B cell (primary cell): Measurements from ENCODE around the gene HDHD2. TPM values are rescaled to one million over a fixed set of nuclear protein-coding genes. Genes with fewer than 3 reads are reported as not detected.

Experiments
- ATAC-seq: fragments of 200-7000 bp; cut with Tn5 transposase; one replicate; pipeline ENCODE4 v1.10.0; 2021; ENCODE audit warnings: low read depth, mild to moderate bottlenecking, moderate number of reproducible peaks, moderate library complexity
- CTCF ChIA-PET: fragments of 350-600 bp; sonication (Branson Sonifier 250); formaldehyde crosslinking; loops from one replicate; lab custom pipeline; 2021; ENCODE audit warnings: antibody characterized with exemption, inconsistent platforms; lab: Charles Lee
- POLR2A ChIA-PET: fragments of 350-600 bp; sonication (Branson Sonifier 250); formaldehyde crosslinking; loops from one replicate; lab custom pipeline; 2021; ENCODE audit warnings: antibody characterized with exemption; lab: Charles Lee
- DNase-seq: peaks from one replicate; pipeline ENCODE4 v3.0.0; 2013
- H2AFZ ChIP-seq: 2 replicates; pipeline ENCODE4 v1.6.1; 2012; ENCODE audit warnings: mild to moderate bottlenecking, low read depth, low read length; ENCODE audit not compliant: insufficient read depth, poor library complexity, severe bottlenecking
- H3K27ac ChIP-seq, 2 donors: 1 replicate in 1 of 2; 2 replicates in 1 of 2; pipeline ENCODE4 v1.5.1; 2012 to 2013; ENCODE audit warnings: low read length in 2 of 2, mild to moderate bottlenecking in 2 of 2, moderate library complexity in 1 of 2
- H3K27me3 ChIP-seq, 4 experiments: fragments of 200-600 bp in 1 of 4; sonication (generic) in 1 of 4; replicated peaks in 1 of 4; 1 replicate in 2 of 4; 2 replicates in 2 of 4; pipeline versions ENCODE4 v1.6.1 to v1.7.0; 2013 to 2016; ENCODE audit warnings: low read length in 3 of 4, mild to moderate bottlenecking in 2 of 4, mixed read lengths in 1 of 4, moderate library complexity in 1 of 4; ENCODE audit not compliant: insufficient read depth in 4 of 4, control insufficient read depth in 3 of 4; ENCODE audit errors: control extremely low read depth in 1 of 4
- H3K36me3 ChIP-seq, 2 experiments: replicated peaks in 1 of 2; 1 replicate in 1 of 2; 2 replicates in 1 of 2; pipeline versions ENCODE4 v1.6.1 to v1.7.1; 2013; ENCODE audit warnings: low read length in 1 of 2; ENCODE audit not compliant: insufficient read depth in 2 of 2, control insufficient read depth in 1 of 2; ENCODE audit errors: control extremely low read depth in 1 of 2, extremely low read depth in 1 of 2
- H3K4me1 ChIP-seq, 2 donors: fragments of 200-600 bp in 1 of 2; sonication (generic) in 1 of 2; 1 replicate in 1 of 2; 2 replicates in 1 of 2; pipeline versions ENCODE4 v1.5.1 to v1.6.1; 2013 to 2017; ENCODE audit warnings: low read length in 2 of 2; ENCODE audit not compliant: control insufficient read depth in 2 of 2, insufficient read depth in 2 of 2
- H3K4me2 ChIP-seq: replicated peaks from 2 replicates; pipeline ENCODE3; 2012; ENCODE audit warnings: mild to moderate bottlenecking, low read depth, low read length; ENCODE audit not compliant: poor library complexity, severe bottlenecking
- H3K4me3 ChIP-seq, 5 experiments: fragments of 200-600 bp in 1 of 5; sonication (generic) in 1 of 5; 1 replicate in 3 of 5; 2 replicates in 2 of 5; pipeline versions ENCODE4 v1.5.1 to v1.7.0; 2011 to 2016; ENCODE audit warnings: low read length in 4 of 5, mild to moderate bottlenecking in 4 of 5, low read depth in 2 of 5, control low read depth in 1 of 5, moderate library complexity in 1 of 5; ENCODE audit not compliant: insufficient read depth in 1 of 5; ENCODE audit errors: control extremely low read depth in 1 of 5, extremely low read depth in 1 of 5
- H3K79me2 ChIP-seq: fragments of 200-600 bp; sonication (generic); one replicate; pipeline ENCODE4 v1.6.0; 2016; ENCODE audit warnings: low read length; ENCODE audit not compliant: control insufficient read depth, insufficient read depth
- H3K9ac ChIP-seq: fragments of 200-600 bp; sonication (generic); 2 replicates; pipeline ENCODE4 v1.6.1; 2017; ENCODE audit warnings: mild to moderate bottlenecking, low read length, moderate library complexity
- H3K9me3 ChIP-seq, 3 donors: one replicate each; pipeline versions ENCODE4 v1.6.1 to v1.7.1; 2013; ENCODE audit warnings: low read length in 2 of 3; ENCODE audit not compliant: control insufficient read depth in 2 of 3, insufficient read depth in 1 of 3; ENCODE audit errors: control extremely low read depth in 1 of 3
- H4K20me1 ChIP-seq: 2 replicates; pipeline ENCODE4 v1.6.0; 2012; ENCODE audit warnings: mild to moderate bottlenecking, low read length; ENCODE audit not compliant: insufficient read depth, control insufficient read depth, poor library complexity, severe bottlenecking
- H3K27ac Mint-ChIP-seq: one replicate; pipeline ENCODE4 v1.8.0; 2021; ENCODE audit warnings: mixed read lengths
- H3K27me3 Mint-ChIP-seq: one replicate; pipeline ENCODE4 v1.8.0; 2021; ENCODE audit warnings: mixed read lengths
- H3K4me1 Mint-ChIP-seq: one replicate; pipeline ENCODE4 v1.8.0; 2021; ENCODE audit warnings: mixed read lengths
- H3K4me3 Mint-ChIP-seq: one replicate; pipeline ENCODE4 v1.8.0; 2021; ENCODE audit warnings: mixed read lengths
- H3K9me3 Mint-ChIP-seq: one replicate; pipeline ENCODE4 v1.8.0; 2022; ENCODE audit warnings: mixed read lengths; ENCODE audit not compliant: insufficient read depth
- EZH2 ChIP-seq: IDR thresholded peaks from 2 replicates; pipeline ENCODE4 v1.6.1; 2012; ENCODE audit warnings: borderline replicate concordance, low read depth, mild to moderate bottlenecking, moderate library complexity, low read length; ENCODE audit not compliant: insufficient read depth, poor library complexity, severe bottlenecking
- WGBS: methylation state at CpG from one replicate; pipeline ENCODE4 v1.1.5; 2013; ENCODE audit warnings: missing lambda C conversion rate; ENCODE audit not compliant: insufficient coverage; 5-methylcytosine and 5-hydroxymethylcytosine counted together
- intact Hi-C: fragments of 100-400 bp; cut with micrococcal nuclease; formaldehyde crosslinking; loops from one replicate; pipeline ENCODE4 v1.10.0; 2022
- polyA plus RNA-seq: library from polyadenylated mRNA; depleted of rRNA; stranded (reverse); fragments of >200 nt; gene quantifications from 2 replicates; pipeline ENCODE4 v1.2.3, GENCODE V29; 2012
- total RNA-seq, 2 donors: library from RNA; stranded (reverse); fragments of 120-200 nt in 1 of 2; gene quantifications; 1 replicate in 1 of 2; 2 replicates in 1 of 2; pipeline versions ENCODE4 v1.2.3 to v1.2.4, GENCODE V29; 2013 to 2022
- TF ChIP-seq, protein P1 (sequence below): fragments of 200-600 bp; IDR thresholded peaks from one replicate; pipeline ENCODE4 v1.8.0; 2022; ENCODE audit warnings: antibody characterized with exemption, mild to moderate bottlenecking

Gene HDHD2
- total and polyA plus RNA-seq, 2 donors (not counting 1 experiment from before 2014, with no cell fraction given) = 7.3 to 45.5 TPM

DNA sequence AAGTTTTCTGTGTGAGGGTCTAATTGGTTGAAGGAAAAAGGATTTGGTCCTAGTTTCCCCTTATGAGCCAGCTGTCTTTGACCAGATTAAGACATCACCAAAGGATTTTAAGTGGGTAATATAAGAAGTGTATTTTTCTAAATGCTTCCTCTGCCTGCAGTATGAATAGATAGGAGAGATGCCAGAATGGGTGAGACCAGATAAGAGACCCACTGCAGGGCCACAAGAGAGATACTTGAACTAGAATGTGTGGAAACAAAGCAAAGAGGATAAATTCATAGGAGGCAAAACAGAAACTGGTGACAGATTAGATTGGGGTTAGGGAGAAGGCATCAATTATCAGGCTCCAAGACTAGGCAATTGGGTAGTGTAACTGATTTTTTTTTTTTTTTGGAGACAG is 1.1 kb upstream of the HDHD2 start:
- Mint-ChIP-seq H3K4me1 (peaks cover 32% of the 10 kb centered on the region), H3K27me3 (no peaks in the 10 kb centered on the region), H3K4me3 (peak overlapping the region; percentile 95), H3K9me3 (no peaks in the 10 kb centered on the region), H3K27ac (peak overlapping the region; percentile 92)
- peaks cover 2 to 7% of the 10 kb centered on the region in 2 experiments for H3K36me3 ChIP-seq
- DNase-seq = no peak
- peaks cover 31% of the 10 kb centered on the region for H3K79me2 ChIP-seq
- H3K27me3 ChIP-seq = no peaks in the 10 kb centered on the region
- peak overlapping the region; percentile 98 for H2AFZ ChIP-seq
- no peak for ATAC-seq
- peaks cover 5% of the 10 kb centered on the region for H4K20me1 ChIP-seq
- TF ChIP-seq EZH2 = no peak
- TF ChIP-seq, protein P1, sequence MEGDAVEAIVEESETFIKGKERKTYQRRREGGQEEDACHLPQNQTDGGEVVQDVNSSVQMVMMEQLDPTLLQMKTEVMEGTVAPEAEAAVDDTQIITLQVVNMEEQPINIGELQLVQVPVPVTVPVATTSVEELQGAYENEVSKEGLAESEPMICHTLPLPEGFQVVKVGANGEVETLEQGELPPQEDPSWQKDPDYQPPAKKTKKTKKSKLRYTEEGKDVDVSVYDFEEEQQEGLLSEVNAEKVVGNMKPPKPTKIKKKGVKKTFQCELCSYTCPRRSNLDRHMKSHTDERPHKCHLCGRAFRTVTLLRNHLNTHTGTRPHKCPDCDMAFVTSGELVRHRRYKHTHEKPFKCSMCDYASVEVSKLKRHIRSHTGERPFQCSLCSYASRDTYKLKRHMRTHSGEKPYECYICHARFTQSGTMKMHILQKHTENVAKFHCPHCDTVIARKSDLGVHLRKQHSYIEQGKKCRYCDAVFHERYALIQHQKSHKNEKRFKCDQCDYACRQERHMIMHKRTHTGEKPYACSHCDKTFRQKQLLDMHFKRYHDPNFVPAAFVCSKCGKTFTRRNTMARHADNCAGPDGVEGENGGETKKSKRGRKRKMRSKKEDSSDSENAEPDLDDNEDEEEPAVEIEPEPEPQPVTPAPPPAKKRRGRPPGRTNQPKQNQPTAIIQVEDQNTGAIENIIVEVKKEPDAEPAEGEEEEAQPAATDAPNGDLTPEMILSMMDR = no peak
- H3K4me3 ChIP-seq = peak overlapping the region in 1 of 5 experiments; percentile 97
- H3K4me2 ChIP-seq = peak overlapping the region; percentile 83
- peaks cover 0 to 4% (median 0%) of the 10 kb centered on the region in 3 donors for H3K9me3 ChIP-seq
- CTCF ChIA-PET = no interaction called here
- H3K27ac ChIP-seq = peak overlapping the region in 1 of 2 donors; percentile 89
- intact Hi-C loops = loop anchor here (10.0 kb wide), 2 partner anchors 783 to 1047 kb away; partner anchors contain the start of genes HAUS1 and SMAD2
- H3K9ac ChIP-seq = peak overlapping the region; percentile 85
- peaks cover 14 to 15% of the 10 kb centered on the region in 2 donors for H3K4me1 ChIP-seq
- POLR2A ChIA-PET = no interaction called here

DNA sequence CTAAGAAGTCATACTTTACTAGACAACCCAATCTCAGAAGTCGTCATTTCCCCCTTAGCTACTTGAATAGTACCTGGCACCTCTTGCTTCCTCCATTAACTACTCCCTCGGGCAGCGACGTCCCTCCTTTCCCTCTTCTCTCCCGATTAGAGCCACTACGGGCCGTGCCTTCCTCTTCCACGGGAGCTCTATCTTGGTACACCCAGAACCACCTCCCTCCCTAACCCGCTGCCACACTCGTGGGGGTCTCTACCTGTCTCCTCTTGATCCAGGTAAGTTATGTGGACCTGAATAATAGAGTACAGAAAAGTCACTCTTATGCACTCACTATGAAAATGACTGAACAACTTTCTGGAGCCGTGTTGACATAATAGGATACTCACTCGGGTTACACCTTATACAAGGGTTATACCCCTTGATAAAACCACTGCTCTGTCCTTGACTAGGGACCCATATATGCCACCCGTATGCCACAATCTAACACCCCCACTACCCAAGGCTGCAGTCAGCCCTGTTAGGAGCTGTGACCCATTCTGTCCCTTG is 595 bp upstream of the HDHD2 start:
- Mint-ChIP-seq H3K27ac (peak overlapping the region; percentile 92), H3K4me1 (peaks cover 34% of the 10 kb centered on the region), H3K9me3 (no peaks in the 10 kb centered on the region), H3K4me3 (peak overlapping the region; percentile 95), H3K27me3 (no peaks in the 10 kb centered on the region)
- WGBS = 16% methylated on average over 10 of the region's 13 CpGs
- Histone ChIP-seq H3K9ac (peak overlapping the region; percentile 85), H3K27ac (peak overlapping the region; percentile 48 to 89), H3K36me3 (peaks cover 0 to 7% of the 10 kb centered on the region in 2 experiments), H3K4me1 (peaks cover 14 to 15% of the 10 kb centered on the region in 2 donors), H3K9me3 (peaks cover 0 to 4% (median 0%) of the 10 kb centered on the region in 3 donors), H3K27me3 (no peaks in the 10 kb centered on the region), H4K20me1 (peaks cover 5% of the 10 kb centered on the region), H3K4me3 (peak overlapping the region; percentile 73 to 97 (median 87)), H3K4me2 (peak overlapping the region; percentile 83), H3K79me2 (peaks cover 36% of the 10 kb centered on the region), H2AFZ (peak overlapping the region; percentile 98)
- DNase-seq (no peak), ATAC-seq (peak; percentile 37)
- ChIA-PET CTCF (interaction anchor here (0.6 kb wide), 2 partner anchors 13 to 598 kb away, joined by 3 to 4 read pairs; no protein-coding TSS in a partner anchor), POLR2A (interaction anchor here (1.2 kb wide), 1 partner anchor 26 kb away, joined by 5 read pairs; the partner anchor contains the start of gene IER3IP1)
- intact Hi-C loops = loop anchor here (1.0 to 10.0 kb wide), 4 partner anchors 25 to 1046 kb away; partner anchors contain the start of genes HAUS1, IER3IP1, KATNAL2 and PIAS2
- TF ChIP-seq, protein P1 = no peak
- no peak for TF ChIP-seq EZH2
